ENCODE data around the gene HINT1. TPM values are rescaled to one million over a fixed set of nuclear protein-coding genes. Genes with fewer than 3 reads are reported as not detected.

HINT1 gene
- total and polyA plus RNA-seq, 2 donors from 2014 or later, result 220 to 583 TPM

DNA sequence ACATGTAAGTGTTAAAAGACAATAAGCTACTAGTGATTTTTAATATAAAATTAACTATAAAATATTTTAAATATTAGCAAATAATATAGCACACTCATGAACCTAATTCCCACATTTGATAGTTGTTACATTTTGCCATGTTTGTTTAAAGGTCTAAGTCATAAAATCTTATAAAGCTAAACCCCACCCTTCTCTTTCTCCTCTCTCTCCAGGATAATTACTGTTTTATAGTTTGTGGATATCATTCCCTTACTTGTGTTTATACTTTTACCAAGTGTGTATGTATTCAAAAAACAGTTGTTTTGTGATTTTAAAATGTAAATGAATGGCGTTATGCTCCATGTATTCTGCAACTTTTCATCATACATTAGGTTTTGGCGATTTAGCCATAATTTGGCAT, 39.9 kb upstream of the HINT1 start:
- TF ChIP-seq, protein P1, sequence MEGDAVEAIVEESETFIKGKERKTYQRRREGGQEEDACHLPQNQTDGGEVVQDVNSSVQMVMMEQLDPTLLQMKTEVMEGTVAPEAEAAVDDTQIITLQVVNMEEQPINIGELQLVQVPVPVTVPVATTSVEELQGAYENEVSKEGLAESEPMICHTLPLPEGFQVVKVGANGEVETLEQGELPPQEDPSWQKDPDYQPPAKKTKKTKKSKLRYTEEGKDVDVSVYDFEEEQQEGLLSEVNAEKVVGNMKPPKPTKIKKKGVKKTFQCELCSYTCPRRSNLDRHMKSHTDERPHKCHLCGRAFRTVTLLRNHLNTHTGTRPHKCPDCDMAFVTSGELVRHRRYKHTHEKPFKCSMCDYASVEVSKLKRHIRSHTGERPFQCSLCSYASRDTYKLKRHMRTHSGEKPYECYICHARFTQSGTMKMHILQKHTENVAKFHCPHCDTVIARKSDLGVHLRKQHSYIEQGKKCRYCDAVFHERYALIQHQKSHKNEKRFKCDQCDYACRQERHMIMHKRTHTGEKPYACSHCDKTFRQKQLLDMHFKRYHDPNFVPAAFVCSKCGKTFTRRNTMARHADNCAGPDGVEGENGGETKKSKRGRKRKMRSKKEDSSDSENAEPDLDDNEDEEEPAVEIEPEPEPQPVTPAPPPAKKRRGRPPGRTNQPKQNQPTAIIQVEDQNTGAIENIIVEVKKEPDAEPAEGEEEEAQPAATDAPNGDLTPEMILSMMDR (IDR thresholded peaks at IDR 0.05; ENCODE audit: borderline replicate concordance, extremely low read depth, insufficient read depth), result no peak
- no peak overlapping the region for H3K27ac ChIP-seq (ENCODE audit: low read depth in 2 of 2, low read length in 2 of 2)
- no peak overlapping the region for H3K4me3 ChIP-seq (ENCODE audit: low read length in 3 of 3)
- no peak for DNase-seq
- no peaks in the 10 kb centered on the region for H3K36me3 ChIP-seq (ENCODE audit: control insufficient read depth in 2 of 3, insufficient read depth in 3 of 3, low read length in 3 of 3)
- FAIRE-seq, result no peak
- no peaks in the 10 kb centered on the region for H3K27me3 ChIP-seq (ENCODE audit: control insufficient read depth, insufficient read depth, low read length)
- no peaks in the 10 kb centered on the region for H3K9me3 ChIP-seq (ENCODE audit: control insufficient read depth in 2 of 3, insufficient read depth in 1 of 3, low read length in 3 of 3)
- no peaks in the 10 kb centered on the region for H3K4me1 ChIP-seq (ENCODE audit: control insufficient read depth in 2 of 3, insufficient read depth in 2 of 3, low read depth in 1 of 3, low read length in 3 of 3)
- intact Hi-C loops (cut with DNase I), result no loop called here
- H3K9ac ChIP-seq (ENCODE audit: low read length in 3 of 3), result no peak overlapping the region

DNA sequence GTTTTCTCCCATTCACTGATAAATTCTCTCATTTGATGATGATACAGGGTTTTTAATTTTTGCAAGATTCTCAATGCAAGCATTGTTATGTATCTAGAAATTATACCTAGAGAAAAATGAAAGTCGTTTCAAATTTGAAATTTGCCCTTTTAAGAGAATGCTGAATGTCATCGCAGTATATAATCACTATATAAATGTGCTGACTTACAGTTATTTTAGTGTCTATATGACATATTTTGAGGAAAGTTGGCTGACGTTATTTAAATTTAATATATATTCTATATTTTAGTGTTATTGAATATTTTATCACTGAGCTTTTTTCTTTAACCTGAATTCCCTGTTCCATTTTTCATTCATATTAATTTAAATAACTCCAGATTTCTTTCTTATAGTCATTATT, 35.5 kb upstream of the HINT1 start:
- Histone ChIP-seq H3K36me3 (ENCODE audit: control insufficient read depth in 2 of 3, insufficient read depth in 3 of 3, low read length in 3 of 3) (no peaks in the 10 kb centered on the region), H3K27me3 (ENCODE audit: control insufficient read depth, insufficient read depth, low read length) (no peaks in the 10 kb centered on the region), H3K27ac (ENCODE audit: low read depth in 2 of 2, low read length in 2 of 2) (no peak overlapping the region), H3K4me3 (ENCODE audit: low read length in 3 of 3) (no peak overlapping the region), H3K4me1 (ENCODE audit: control insufficient read depth in 2 of 3, insufficient read depth in 2 of 3, low read depth in 1 of 3, low read length in 3 of 3) (no peaks in the 10 kb centered on the region), H3K9me3 (ENCODE audit: control insufficient read depth in 2 of 3, insufficient read depth in 1 of 3, low read length in 3 of 3) (no peaks in the 10 kb centered on the region), H3K9ac (ENCODE audit: low read length in 3 of 3) (no peak overlapping the region)
- TF ChIP-seq, protein P1 (IDR thresholded peaks at IDR 0.05; ENCODE audit: borderline replicate concordance, extremely low read depth, insufficient read depth), result no peak
- DNase-seq (no peak), FAIRE-seq (no peak)
- intact Hi-C loops (cut with DNase I), result no loop called here

DNA sequence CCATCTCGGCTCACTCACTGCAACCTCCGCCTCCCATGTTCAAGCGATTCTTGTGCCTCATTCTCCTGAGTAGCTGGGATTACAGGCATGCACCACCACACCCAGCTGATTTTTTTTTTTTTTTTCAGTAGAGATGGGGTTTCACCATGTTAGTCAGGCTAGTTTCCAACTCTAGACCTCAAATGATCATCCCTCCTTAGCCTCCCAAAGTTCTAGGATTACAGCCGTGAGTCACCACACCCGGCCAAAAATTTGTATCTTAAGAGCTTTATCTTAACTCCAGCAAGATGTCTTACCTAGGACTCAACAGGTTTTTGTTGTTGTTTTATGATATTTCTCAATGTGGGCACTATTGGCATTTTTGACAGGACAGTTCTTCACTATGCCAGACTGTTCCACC, 33.6 kb upstream of the HINT1 start:
- TF ChIP-seq, protein P1 (IDR thresholded peaks at IDR 0.05; ENCODE audit: borderline replicate concordance, extremely low read depth, insufficient read depth), result no peak
- no peak overlapping the region for H3K4me3 ChIP-seq (ENCODE audit: low read length in 3 of 3)
- intact Hi-C loops (cut with DNase I), result no loop called here
- no peak overlapping the region for H3K9ac ChIP-seq (ENCODE audit: low read length in 3 of 3)
- no peak for FAIRE-seq
- no peaks in the 10 kb centered on the region for H3K36me3 ChIP-seq (ENCODE audit: control insufficient read depth in 2 of 3, insufficient read depth in 3 of 3, low read length in 3 of 3)
- no peak for DNase-seq
- no peaks in the 10 kb centered on the region for H3K4me1 ChIP-seq (ENCODE audit: control insufficient read depth in 2 of 3, insufficient read depth in 2 of 3, low read depth in 1 of 3, low read length in 3 of 3)
- no peaks in the 10 kb centered on the region for H3K9me3 ChIP-seq (ENCODE audit: control insufficient read depth in 2 of 3, insufficient read depth in 1 of 3, low read length in 3 of 3)
- H3K27me3 ChIP-seq (ENCODE audit: control insufficient read depth, insufficient read depth, low read length), result no peaks in the 10 kb centered on the region
- no peak overlapping the region for H3K27ac ChIP-seq (ENCODE audit: low read depth in 2 of 2, low read length in 2 of 2)

DNA sequence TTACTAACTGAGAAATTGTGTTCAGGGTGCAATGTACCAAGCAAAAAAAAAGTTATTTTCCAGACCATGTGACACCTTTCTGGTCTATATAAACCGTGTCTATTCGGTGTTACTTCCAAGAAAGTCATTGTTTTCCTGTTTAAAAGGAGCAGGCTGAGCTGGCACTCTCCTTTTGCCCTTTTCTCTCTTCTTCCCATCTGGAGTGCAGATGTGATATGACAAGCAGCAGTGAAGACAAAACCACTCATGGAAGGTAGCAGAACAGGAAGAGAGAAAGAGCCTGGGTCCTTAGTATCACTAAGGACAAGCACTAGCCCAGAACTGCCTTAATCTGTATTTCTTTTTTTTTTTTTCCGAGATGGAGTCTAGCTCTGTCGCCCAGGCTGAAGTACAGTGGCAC, 31.3 kb upstream of the HINT1 start:
- intact Hi-C loops (cut with DNase I), result no loop called here
- Histone ChIP-seq H3K4me1 (ENCODE audit: control insufficient read depth in 2 of 3, insufficient read depth in 2 of 3, low read depth in 1 of 3, low read length in 3 of 3) (no peaks in the 10 kb centered on the region), H3K9ac (ENCODE audit: low read length in 3 of 3) (no peak overlapping the region), H3K27me3 (ENCODE audit: control insufficient read depth, insufficient read depth, low read length) (no peaks in the 10 kb centered on the region), H3K4me3 (ENCODE audit: low read length in 3 of 3) (no peak overlapping the region), H3K9me3 (ENCODE audit: control insufficient read depth in 2 of 3, insufficient read depth in 1 of 3, low read length in 3 of 3) (no peaks in the 10 kb centered on the region), H3K27ac (ENCODE audit: low read depth in 2 of 2, low read length in 2 of 2) (no peak overlapping the region), H3K36me3 (ENCODE audit: control insufficient read depth in 2 of 3, insufficient read depth in 3 of 3, low read length in 3 of 3) (no peaks in the 10 kb centered on the region)
- no peak for DNase-seq
- TF ChIP-seq, protein P1 (IDR thresholded peaks at IDR 0.05; ENCODE audit: borderline replicate concordance, extremely low read depth, insufficient read depth), result no peak
- no peak for FAIRE-seq
